Activated T-cell treated with anti-CD3 and anti-CD28 coated beads, Interleukin-2, amount 50 U/mL, for 4 hours (primary cell): ENCODE measurements around the gene ATP2A1. TPM values are rescaled to one million over a fixed set of nuclear protein-coding genes. Genes with fewer than 3 reads are reported as not detected.
"Not testable (repeated sequence)": the region's sequence is repeated elsewhere in the genome, so short reads cannot be mapped to it uniquely, and the experiment has no call there.

Source experiments
- ATAC-seq, 2 donors: fragments of 200-7000 bp; cut with Tn5 transposase; one replicate each; pipeline ENCODE4 v1.10.0; 2021
- DNase-seq: peaks from one replicate; pipeline ENCODE4 v3.0.0-alpha.2; 2020
- H3K27me3 Mint-ChIP-seq: one replicate; pipeline ENCODE4 v1.8.0; 2021; ENCODE audit warnings: low read depth, mixed read lengths
- H3K36me3 Mint-ChIP-seq: one replicate; pipeline ENCODE4 v1.8.0; 2022; ENCODE audit warnings: mixed read lengths; ENCODE audit not compliant: insufficient read depth
- H3K4me1 Mint-ChIP-seq: one replicate; pipeline ENCODE4 v1.8.0; 2021; ENCODE audit warnings: low read depth, mixed read lengths
- H3K4me3 Mint-ChIP-seq: one replicate; pipeline ENCODE4 v1.8.0; 2021; ENCODE audit warnings: mild to moderate bottlenecking, moderate library complexity, mixed read lengths
- H3K9me3 Mint-ChIP-seq: one replicate; pipeline ENCODE4 v1.8.0; 2021; ENCODE audit warnings: mixed read lengths
- total RNA-seq, 3 donors: library from RNA; stranded (reverse); gene quantifications; one replicate each; pipeline ENCODE4 v1.2.1, GENCODE V29; 2021

Gene ATP2A1
- total RNA-seq, 3 donors from 2014 or later: 1.0 to 1.4 (median 1.4) TPM

- DNase-seq: no peak
- H3K36me3 Mint-ChIP-seq: peaks cover 15% of the 10 kb centered on the region
- no peak for ATAC-seq
- H3K4me3 Mint-ChIP-seq: peak overlapping the region; percentile 96
- no peaks in the 10 kb centered on the region for H3K9me3 Mint-ChIP-seq
- peaks cover 17% of the 10 kb centered on the region for H3K4me1 Mint-ChIP-seq
- H3K27me3 Mint-ChIP-seq: no peaks in the 10 kb centered on the region
These were observed 45.5 kb downstream of the ATP2A1 start for GRCh38 chr16:28923652-28924398.

GRCh38 chr16:28924399-28924761 lies 46.1 kb downstream of the ATP2A1 start:
- H3K27me3 Mint-ChIP-seq: no peaks in the 10 kb centered on the region
- H3K36me3 Mint-ChIP-seq: peaks cover 11% of the 10 kb centered on the region
- peaks cover 17% of the 10 kb centered on the region for H3K4me1 Mint-ChIP-seq
- no peak for ATAC-seq
- no peak for DNase-seq
- H3K9me3 Mint-ChIP-seq: no peaks in the 10 kb centered on the region
- peak overlapping the region; percentile 96 for H3K4me3 Mint-ChIP-seq

DNA sequence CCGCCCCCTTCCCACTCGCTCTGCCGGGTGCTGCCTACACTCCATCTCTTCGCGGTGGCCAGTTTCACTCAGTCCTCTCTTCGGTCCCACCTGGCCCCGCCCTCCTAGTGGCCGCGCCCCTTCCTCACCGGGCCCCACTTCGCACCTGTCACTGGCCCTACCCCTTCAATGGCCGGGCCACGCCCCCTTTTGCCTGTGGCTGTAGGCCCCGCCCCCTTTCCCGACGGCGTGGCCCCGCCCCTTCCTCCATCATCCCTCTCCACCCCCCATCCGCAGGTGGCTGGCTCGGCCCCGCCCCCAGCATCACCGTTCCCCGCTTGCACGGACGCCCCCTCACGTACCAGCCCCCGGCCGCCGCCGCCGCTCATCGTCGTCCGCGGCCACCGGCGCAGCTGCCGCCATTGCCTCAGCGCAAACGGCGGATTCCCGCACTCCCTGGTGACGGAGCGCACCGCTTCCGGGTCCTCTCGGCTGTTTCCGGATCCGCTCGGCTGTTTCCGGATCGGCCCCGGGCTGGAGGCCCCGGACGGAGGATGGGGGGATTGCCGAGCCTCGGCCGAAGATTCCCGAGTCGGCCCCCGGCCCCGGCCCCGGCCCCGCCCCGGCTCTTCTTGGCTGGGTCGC lies 46.6 kb downstream of the ATP2A1 start, which contains the start of gene RABEP2:
RABEP2 (minus strand) TSS at position 477 of the 624 bp plus-strand sequence; CDS start at position 402, 75 bp downstream.
- peaks cover 17% of the 10 kb centered on the region for H3K4me1 Mint-ChIP-seq

GRCh38 chr16:28925386-28926228 lies 47.3 kb downstream of the ATP2A1 start:
- DNase-seq: peak; percentile 70
- Mint-ChIP-seq H3K9me3 (no peaks in the 10 kb centered on the region), H3K4me1 (peaks cover 20% of the 10 kb centered on the region), H3K27me3 (no peaks in the 10 kb centered on the region), H3K4me3 (peak overlapping the region; percentile 96), H3K36me3 (peaks cover 5% of the 10 kb centered on the region)
- ATAC-seq: peak; percentile 80 to 83

More for the DNA sequence above, 46.6 kb downstream of the ATP2A1 start, which contains the start of gene RABEP2:
- H3K36me3 Mint-ChIP-seq: peaks cover 6% of the 10 kb centered on the region
- no peaks in the 10 kb centered on the region for H3K27me3 Mint-ChIP-seq
- H3K9me3 Mint-ChIP-seq: no peaks in the 10 kb centered on the region
- peak; percentile 93 for DNase-seq
- H3K4me3 Mint-ChIP-seq: peak within 1 kb of the TSS; percentile 96
- ATAC-seq: peak; percentile 91 to 92

DNA sequence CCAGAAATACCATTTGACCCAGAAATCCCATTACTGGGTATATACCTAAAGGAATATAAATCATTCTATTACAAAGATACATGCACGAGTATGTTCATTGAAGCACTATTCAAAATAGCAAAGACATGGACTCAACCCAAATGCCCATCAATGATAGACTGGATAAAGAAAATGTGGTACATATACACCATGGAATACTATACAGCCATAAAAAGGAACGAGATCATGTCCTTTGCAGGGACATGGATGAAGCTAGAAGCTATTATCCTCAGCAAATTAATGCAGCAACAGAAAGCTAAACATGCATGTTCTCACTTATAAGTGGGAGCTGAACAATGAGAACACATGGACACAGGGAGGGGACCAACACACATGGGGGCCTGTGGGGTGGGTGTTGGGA lies 48.0 kb downstream of the ATP2A1 start:
- Mint-ChIP-seq H3K4me1 (peaks cover 24% of the 10 kb centered on the region), H3K4me3 (peak overlapping the region; percentile 96)
- not testable (repeated sequence) for DNase-seq, ATAC-seq, H3K36me3 Mint-ChIP-seq, H3K27me3 Mint-ChIP-seq, H3K9me3 Mint-ChIP-seq

- ATAC-seq (no peak), DNase-seq (no peak)
- no peaks in the 10 kb centered on the region for H3K9me3 Mint-ChIP-seq
- H3K27me3 Mint-ChIP-seq: no peaks in the 10 kb centered on the region
- H3K4me1 Mint-ChIP-seq: peaks cover 23% of the 10 kb centered on the region
- H3K4me3 Mint-ChIP-seq: no peak overlapping the region
- no peaks in the 10 kb centered on the region for H3K36me3 Mint-ChIP-seq
These were observed 49.5 kb downstream of the ATP2A1 start for GRCh38 chr16:28927815-28928214.

DNA sequence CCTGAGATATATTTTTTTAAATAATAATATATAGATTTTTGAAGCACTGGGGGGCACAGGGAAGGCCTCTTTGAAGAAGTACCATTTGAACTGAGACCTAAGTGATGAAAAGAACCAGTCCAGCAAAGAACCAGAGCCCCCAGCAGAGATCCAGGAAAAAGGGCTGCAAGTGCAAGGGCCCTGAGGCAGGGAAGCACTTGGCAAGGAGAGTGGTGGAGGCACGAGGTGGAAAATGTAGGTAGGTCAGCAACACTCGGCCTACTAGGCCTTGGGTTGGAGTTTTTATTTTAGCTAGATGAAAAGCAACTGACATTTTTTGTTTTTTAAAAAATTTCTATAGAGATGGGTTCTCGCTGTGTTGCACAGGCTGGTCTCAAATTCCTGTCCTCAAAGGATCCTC lies 51.9 kb downstream of the ATP2A1 start:
- no peaks in the 10 kb centered on the region for H3K9me3 Mint-ChIP-seq
- DNase-seq (no peak), ATAC-seq (no peak)
- H3K27me3 Mint-ChIP-seq: no peaks in the 10 kb centered on the region
- no peak overlapping the region for H3K4me3 Mint-ChIP-seq
- H3K4me1 Mint-ChIP-seq: peaks cover 19% of the 10 kb centered on the region
- H3K36me3 Mint-ChIP-seq: no peaks in the 10 kb centered on the region

DNA sequence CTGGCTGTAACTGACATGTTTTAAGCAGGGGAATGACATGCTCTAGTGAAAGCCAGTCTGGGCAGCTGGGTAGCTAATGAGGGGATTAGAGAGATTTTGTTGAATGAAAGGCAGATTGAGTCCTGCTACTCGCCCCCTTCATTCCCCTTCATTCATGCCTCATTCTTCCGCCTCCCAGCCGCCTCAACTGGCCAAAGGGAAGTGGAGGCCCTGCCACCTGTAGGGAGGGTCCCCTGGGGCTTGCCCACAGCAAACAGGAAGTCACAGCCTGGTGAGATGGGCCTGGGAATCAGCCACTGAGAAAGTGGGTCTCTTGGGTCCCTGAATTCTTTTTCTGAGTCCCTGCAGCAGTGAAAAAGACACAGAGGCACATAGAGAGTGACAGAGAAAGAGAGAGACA lies 52.4 kb downstream of the ATP2A1 start:
- DNase-seq (no peak), ATAC-seq (no peak)
- H3K4me3 Mint-ChIP-seq: no peak overlapping the region
- no peaks in the 10 kb centered on the region for H3K27me3 Mint-ChIP-seq
- no peaks in the 10 kb centered on the region for H3K36me3 Mint-ChIP-seq
- no peaks in the 10 kb centered on the region for H3K9me3 Mint-ChIP-seq
- H3K4me1 Mint-ChIP-seq: peaks cover 20% of the 10 kb centered on the region

- ATAC-seq (no peak), DNase-seq (no peak)
- Mint-ChIP-seq H3K4me1 (peaks cover 22% of the 10 kb centered on the region), H3K27me3 (no peaks in the 10 kb centered on the region), H3K36me3 (no peaks in the 10 kb centered on the region), H3K4me3 (peak within 1 kb of the TSS; percentile 63), H3K9me3 (no peaks in the 10 kb centered on the region)
These were observed 53.5 kb downstream of the ATP2A1 start, which contains the start of gene CD19 for GRCh38 chr16:28931801-28932225. Gene CD19, plus strand, starts transcription at chr16:28931971. Its CDS starts 30 bp downstream, at chr16:28932001.

- peaks cover 24% of the 10 kb centered on the region for H3K4me1 Mint-ChIP-seq
- DNase-seq: no peak
- no peaks in the 10 kb centered on the region for H3K36me3 Mint-ChIP-seq
- no peaks in the 10 kb centered on the region for H3K9me3 Mint-ChIP-seq
- no peaks in the 10 kb centered on the region for H3K27me3 Mint-ChIP-seq
- no peak for ATAC-seq
- peak overlapping the region; percentile 63 for H3K4me3 Mint-ChIP-seq
These were observed 54.3 kb downstream of the ATP2A1 start for GRCh38 chr16:28932339-28933141.

DNA sequence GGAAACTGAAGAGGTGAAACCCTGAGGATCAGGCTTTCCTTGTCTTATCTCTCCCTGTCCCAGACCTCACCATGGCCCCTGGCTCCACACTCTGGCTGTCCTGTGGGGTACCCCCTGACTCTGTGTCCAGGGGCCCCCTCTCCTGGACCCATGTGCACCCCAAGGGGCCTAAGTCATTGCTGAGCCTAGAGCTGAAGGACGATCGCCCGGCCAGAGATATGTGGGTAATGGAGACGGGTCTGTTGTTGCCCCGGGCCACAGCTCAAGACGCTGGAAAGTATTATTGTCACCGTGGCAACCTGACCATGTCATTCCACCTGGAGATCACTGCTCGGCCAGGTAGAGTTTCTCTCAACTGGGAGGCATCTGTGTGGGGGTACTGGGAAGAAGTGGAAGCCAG lies 54.9 kb downstream of the ATP2A1 start:
- DNase-seq (no peak), ATAC-seq (no peak)
- H3K27me3 Mint-ChIP-seq: no peaks in the 10 kb centered on the region
- peaks cover 24% of the 10 kb centered on the region for H3K4me1 Mint-ChIP-seq
- no peaks in the 10 kb centered on the region for H3K36me3 Mint-ChIP-seq
- no peaks in the 10 kb centered on the region for H3K9me3 Mint-ChIP-seq
- H3K4me3 Mint-ChIP-seq: no peak overlapping the region

DNA sequence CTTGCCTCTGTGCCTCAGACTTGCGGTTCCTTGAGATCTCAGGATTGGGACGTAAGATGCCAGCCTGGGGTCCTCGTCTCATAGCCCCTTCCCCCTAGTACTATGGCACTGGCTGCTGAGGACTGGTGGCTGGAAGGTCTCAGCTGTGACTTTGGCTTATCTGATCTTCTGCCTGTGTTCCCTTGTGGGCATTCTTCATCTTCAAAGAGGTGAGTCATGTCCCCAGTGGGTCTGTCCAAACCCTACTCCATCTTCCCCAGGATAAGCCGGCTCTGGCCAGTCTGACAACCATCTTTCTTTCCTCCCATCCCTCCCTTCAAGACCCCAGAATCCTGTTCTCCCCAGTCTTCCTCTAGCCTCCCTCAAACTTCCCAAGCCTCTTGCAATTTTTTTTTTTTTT lies 57.1 kb downstream of the ATP2A1 start:
- DNase-seq (no peak), ATAC-seq (no peak)
- peak overlapping the region; percentile 38 for H3K4me3 Mint-ChIP-seq
- no peaks in the 10 kb centered on the region for H3K9me3 Mint-ChIP-seq
- peaks cover 24% of the 10 kb centered on the region for H3K4me1 Mint-ChIP-seq
- no peaks in the 10 kb centered on the region for H3K27me3 Mint-ChIP-seq
- no peaks in the 10 kb centered on the region for H3K36me3 Mint-ChIP-seq

- Mint-ChIP-seq H3K9me3 (no peaks in the 10 kb centered on the region), H3K36me3 (no peaks in the 10 kb centered on the region), H3K4me1 (peaks cover 16% of the 10 kb centered on the region), H3K4me3 (peak overlapping the region; percentile 58), H3K27me3 (no peaks in the 10 kb centered on the region)
- peak; percentile 100 for ATAC-seq
- DNase-seq: peak; percentile 78
These were observed 57.9 kb downstream of the ATP2A1 start for GRCh38 chr16:28935924-28936783.
